Subcutaneous adipose tissue (tissue), 4 donors: Measurements from ENCODE around the gene CEP170B. TPM values are rescaled to one million over a fixed set of nuclear protein-coding genes. Genes with fewer than 3 reads are reported as not detected.

Experiments used
- total RNA-seq, 4 donors: library from RNA; depleted of rRNA; stranded (reverse); fragments of >200 nt; gene quantifications; one replicate each; pipeline ENCODE4 v1.1.0, GENCODE V29; 2016
- TF ChIP-seq, protein P1 (sequence below): fragments of 450-650 bp; IDR thresholded peaks from one replicate; pipeline ENCODE4 v1.5.1; 2016; ENCODE audit warnings: low read depth, mild to moderate bottlenecking, control low read depth, antibody characterized with exemption, moderate library complexity

Gene CEP170B
- total RNA-seq, 4 donors from 2014 or later: 5.6 to 23.9 (median 9.3) TPM

GRCh38 chr14:104879983-104880565, 15.0 kb downstream of the CEP170B start:
- TF ChIP-seq, protein P1, sequence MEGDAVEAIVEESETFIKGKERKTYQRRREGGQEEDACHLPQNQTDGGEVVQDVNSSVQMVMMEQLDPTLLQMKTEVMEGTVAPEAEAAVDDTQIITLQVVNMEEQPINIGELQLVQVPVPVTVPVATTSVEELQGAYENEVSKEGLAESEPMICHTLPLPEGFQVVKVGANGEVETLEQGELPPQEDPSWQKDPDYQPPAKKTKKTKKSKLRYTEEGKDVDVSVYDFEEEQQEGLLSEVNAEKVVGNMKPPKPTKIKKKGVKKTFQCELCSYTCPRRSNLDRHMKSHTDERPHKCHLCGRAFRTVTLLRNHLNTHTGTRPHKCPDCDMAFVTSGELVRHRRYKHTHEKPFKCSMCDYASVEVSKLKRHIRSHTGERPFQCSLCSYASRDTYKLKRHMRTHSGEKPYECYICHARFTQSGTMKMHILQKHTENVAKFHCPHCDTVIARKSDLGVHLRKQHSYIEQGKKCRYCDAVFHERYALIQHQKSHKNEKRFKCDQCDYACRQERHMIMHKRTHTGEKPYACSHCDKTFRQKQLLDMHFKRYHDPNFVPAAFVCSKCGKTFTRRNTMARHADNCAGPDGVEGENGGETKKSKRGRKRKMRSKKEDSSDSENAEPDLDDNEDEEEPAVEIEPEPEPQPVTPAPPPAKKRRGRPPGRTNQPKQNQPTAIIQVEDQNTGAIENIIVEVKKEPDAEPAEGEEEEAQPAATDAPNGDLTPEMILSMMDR: no peak

GRCh38 chr14:104880584-104881210, 15.6 kb downstream of the CEP170B start:
- TF ChIP-seq, protein P1: no peak

- TF ChIP-seq, protein P1: no peak
Measured at GRCh38 chr14:104881369-104881979, 16.4 kb downstream of the CEP170B start.

DNA sequence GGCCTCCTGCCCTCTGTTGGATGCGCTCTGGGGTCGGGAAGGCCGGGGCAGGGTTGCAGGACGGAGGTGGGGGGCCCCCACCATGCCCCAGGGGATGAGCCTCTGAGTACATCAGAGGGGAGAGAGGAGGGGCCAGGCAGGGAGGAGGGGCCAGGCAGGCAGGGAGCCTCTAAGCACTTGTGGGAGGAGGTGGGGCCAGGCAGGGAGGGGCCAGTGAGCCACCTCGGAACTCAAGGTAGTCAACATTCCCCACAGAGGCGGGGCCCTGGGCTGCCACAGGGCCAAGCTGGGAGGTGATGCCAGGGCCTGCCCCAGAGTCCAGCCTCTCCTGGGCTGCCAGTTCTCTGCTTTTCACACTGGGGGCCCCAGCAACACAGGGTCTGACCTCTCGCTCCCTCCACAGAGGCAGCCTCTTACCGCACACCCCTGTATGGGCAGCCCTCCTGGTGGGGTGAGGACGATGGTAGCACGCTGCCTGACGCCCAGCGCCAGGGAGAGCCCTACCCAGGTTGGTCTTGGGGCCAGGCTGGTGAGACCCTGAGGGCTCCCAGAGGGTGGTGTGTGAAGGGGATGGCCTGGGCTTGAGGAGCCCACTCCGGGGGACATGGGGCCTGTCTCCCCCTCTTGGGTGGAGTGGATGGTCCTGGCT, 17.4 kb downstream of the CEP170B start:
- TF ChIP-seq, protein P1: no peak

DNA sequence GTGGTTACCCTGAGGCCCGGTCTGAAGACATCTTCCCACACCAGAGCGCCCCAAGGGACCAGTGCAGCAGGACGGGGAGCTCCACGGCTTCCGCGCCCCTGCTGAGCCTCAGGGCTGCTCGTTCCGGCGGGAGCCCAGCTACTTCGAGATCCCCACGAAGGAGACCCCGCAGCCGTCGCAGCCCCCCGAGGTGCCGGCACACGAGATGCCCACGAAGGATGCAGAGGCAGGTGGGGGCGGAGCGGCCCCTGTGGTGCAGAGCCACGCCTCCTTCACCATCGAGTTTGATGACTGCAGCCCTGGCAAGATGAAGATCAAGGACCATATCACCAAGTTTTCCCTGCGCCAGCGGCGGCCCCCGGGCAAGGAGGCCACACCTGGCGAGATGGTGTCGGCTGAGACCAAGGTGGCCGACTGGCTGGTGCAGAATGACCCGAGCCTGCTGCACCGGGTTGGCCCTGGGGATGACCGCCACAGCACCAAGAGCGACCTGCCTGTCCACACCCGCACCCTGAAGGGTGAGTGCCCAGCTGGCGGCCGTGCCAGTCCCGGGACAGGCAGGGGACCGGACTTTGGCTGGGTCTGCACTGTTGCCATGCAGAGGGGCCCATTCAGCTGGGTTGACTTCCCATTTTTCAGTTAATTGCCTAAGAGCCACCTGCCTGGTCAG, 18.1 kb downstream of the CEP170B start:
- TF ChIP-seq, protein P1: no peak

DNA sequence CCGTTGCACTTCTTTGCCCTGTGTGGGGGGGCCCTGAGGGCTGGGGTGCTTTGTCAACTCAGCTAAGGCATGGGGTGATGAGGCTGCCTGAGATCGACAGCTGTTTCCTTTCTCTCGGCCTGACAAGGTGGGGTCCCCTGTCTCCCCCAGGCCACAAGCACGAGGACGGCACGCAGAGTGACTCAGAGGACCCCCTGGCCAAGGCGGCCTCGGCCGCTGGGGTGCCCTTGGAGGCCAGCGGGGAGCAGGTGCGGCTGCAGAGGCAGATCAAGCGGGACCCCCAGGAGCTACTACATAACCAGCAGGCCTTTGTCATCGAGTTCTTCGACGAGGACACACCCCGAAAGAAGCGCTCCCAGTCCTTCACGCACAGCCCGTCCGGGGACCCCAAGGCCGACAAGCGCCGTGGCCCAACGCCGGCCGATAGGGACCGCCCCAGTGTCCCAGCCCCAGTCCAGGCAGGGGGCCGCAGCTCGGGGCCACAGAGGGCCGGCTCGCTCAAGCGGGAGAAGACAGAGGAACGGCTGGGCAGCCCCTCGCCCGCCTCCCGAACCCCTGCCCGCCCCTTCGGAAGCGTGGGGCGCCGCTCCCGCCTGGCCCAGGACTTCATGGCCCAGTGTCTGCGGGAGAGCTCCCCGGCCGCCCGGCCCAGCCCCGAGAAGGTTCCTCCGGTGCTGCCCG, 18.8 kb downstream of the CEP170B start:
- TF ChIP-seq, protein P1: no peak
